Spleen (tissue), 7 donors: ENCODE measurements around the gene ACTR5.

Experiments used
- CTCF ChIP-seq, 11 experiments: fragments of 200-600 bp in 7 of 11; fragments of 450-650 bp in 4 of 11; sonication (generic) in 4 of 11; IDR thresholded peaks in 8 of 11; conservative IDR thresholded peaks in 3 of 11; 1 replicate in 7 of 11; 2 replicates in 4 of 11; pipeline versions ENCODE4 v1.4.0 to v1.8.0; 2016 to 2021; ENCODE audit warnings: antibody characterized with exemption in 11 of 11, inconsistent platforms in 4 of 11, mild to moderate bottlenecking in 1 of 11
- POLR2A ChIP-seq, 3 donors: fragments of 450-650 bp; IDR thresholded peaks; one replicate each; pipeline ENCODE4 v1.5.1; 2017; ENCODE audit warnings: antibody characterized with exemption in 3 of 3, mild to moderate bottlenecking in 1 of 3
- donor health status: DM: no; HTN: no; CAD: no; lungs with moderate emphysema.
- donor health status: DM: no; HTN: no; CAD: no.
- donor health status: DM: no; HTN: no; CAD: no.

DNA sequence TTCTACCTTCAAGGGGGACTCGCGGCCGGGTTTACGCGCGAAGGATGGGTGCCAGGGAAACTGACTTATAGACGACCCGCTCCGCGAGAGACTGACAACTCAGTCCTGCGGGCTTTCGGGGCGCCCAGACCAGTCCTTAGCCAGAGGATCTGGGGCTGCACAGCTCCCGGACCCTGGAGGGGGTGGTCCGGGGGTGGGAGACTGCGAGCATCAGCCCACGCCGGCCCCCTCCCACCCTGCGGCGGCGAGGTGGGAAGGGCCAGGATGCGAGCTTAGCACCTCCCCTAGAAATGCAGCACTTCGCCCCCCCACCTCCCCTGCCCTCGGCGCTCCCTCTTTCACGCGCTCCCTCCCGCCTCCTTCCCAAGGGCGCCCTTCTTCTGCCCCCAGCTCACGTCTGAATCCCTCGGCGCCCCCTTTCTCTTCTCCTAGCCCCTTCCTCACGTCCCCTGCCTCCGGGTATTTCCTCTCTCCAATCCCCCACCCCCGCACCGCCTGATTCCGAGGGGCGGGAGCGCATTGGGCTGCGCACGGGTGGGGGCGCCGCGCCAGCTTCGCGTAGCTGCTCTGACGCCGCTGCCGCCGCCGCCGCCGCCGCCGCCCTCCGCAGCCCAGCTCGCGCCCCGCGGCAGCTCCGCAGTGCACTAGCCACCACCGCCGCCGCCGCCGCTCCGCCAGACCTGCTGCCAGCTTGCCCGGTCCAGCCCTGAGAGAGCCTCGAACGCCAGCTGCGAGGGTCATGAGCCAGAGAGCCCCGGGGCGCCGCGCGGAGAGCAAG is 24.2 kb upstream of the ACTR5 start, which contains the start of gene SLC32A1:
- TF ChIP-seq CTCF (IDR thresholded peaks at IDR 0.05 in 8 of 11, conservative IDR thresholded peaks at IDR 0.05 in 3 of 11), result no peak
- TF ChIP-seq POLR2A (IDR thresholded peaks at IDR 0.05), result no peak
